ENCODE data around the gene FPR3.

Gene FPR3

GRCh38 chr19:51807925-51808324, 13.0 kb downstream of the FPR3 start:
- no peak for DNase-seq

- no peak for DNase-seq
These were observed 13.5 kb downstream of the FPR3 start for GRCh38 chr19:51808333-51808986.

GRCh38 chr19:51809787-51810186, 14.8 kb downstream of the FPR3 start:
- no peak for DNase-seq

GRCh38 chr19:51810223-51810622, 15.3 kb downstream of the FPR3 start:
- DNase-seq, result no peak

GRCh38 chr19:51811344-51811743, 16.4 kb downstream of the FPR3 start:
- DNase-seq, result no peak

- DNase-seq, result no peak
These were observed 20.1 kb downstream of the FPR3 start for GRCh38 chr19:51815043-51815442.

- DNase-seq, result no peak
These were observed 21.8 kb downstream of the FPR3 start for GRCh38 chr19:51816711-51817110.

- no peak for DNase-seq
These were observed 25.1 kb downstream of the FPR3 start for GRCh38 chr19:51820011-51820410.

- no peak for DNase-seq
These were observed 26.0 kb downstream of the FPR3 start for GRCh38 chr19:51820831-51821446.

GRCh38 chr19:51821456-51821855, 26.5 kb downstream of the FPR3 start:
- DNase-seq, result no peak

- DNase-seq, result no peak
These were observed 27.0 kb downstream of the FPR3 start for GRCh38 chr19:51821921-51822320.

- no peak for DNase-seq
These were observed 27.4 kb downstream of the FPR3 start for GRCh38 chr19:51822325-51822724.

- DNase-seq, result no peak
These were observed 28.0 kb downstream of the FPR3 start for GRCh38 chr19:51822946-51823345.

- peak; percentile 23 for DNase-seq
These were observed 29.5 kb downstream of the FPR3 start for GRCh38 chr19:51824281-51825005.

- peak; percentile 18 for DNase-seq
These were observed 35.3 kb downstream of the FPR3 start for GRCh38 chr19:51830274-51830673.

- DNase-seq, result no peak
These were observed 42.2 kb downstream of the FPR3 start for GRCh38 chr19:51837145-51837544.

GRCh38 chr19:51861870-51862622, 67.1 kb downstream of the FPR3 start:
- DNase-seq, result no peak

GRCh38 chr19:51873097-51873496, 78.1 kb downstream of the FPR3 start:
- no peak for DNase-seq

All from CD4-positive, alpha-beta T cell treated with Interleukin-21 for 1 hour (primary cell).